SJCRH30 (cell line): ENCODE data around the gene USH1G. TPM values are rescaled to one million over a fixed set of nuclear protein-coding genes. Genes with fewer than 3 reads are reported as not detected.
"Not testable (repeated sequence)": the region's sequence is repeated elsewhere in the genome, so short reads cannot be mapped to it uniquely, and the experiment has no call there.

Source experiments
- DNase-seq, 2 experiments: peaks; one replicate each; pipeline ENCODE4 v3.0.0-alpha.2; 2015 to 2020
- H3K27ac ChIP-seq: fragments of 250-450 bp; sonication (Bioruptor Pico); 2 replicates; pipeline ENCODE4 v1.5.1; 2020; ENCODE audit warnings: mild to moderate bottlenecking, moderate library complexity
- H3K27me3 ChIP-seq: fragments of 250-450 bp; sonication (Bioruptor Pico); 2 replicates; pipeline ENCODE4 v1.5.1; 2020; ENCODE audit warnings: mild to moderate bottlenecking, moderate library complexity
- H3K36me3 ChIP-seq: fragments of 250-450 bp; sonication (Bioruptor Pico); 2 replicates; pipeline ENCODE4 v1.5.1; 2020; ENCODE audit warnings: mild to moderate bottlenecking, moderate library complexity
- H3K4me1 ChIP-seq: fragments of 250-450 bp; sonication (Bioruptor Pico); 2 replicates; pipeline ENCODE4 v1.5.1; 2020; ENCODE audit warnings: mild to moderate bottlenecking, moderate library complexity
- H3K4me3 ChIP-seq: fragments of 250-450 bp; sonication (Bioruptor Pico); 2 replicates; pipeline ENCODE4 v1.5.1; 2020; ENCODE audit warnings: mild to moderate bottlenecking, moderate library complexity
- H3K9me3 ChIP-seq: fragments of 250-450 bp; sonication (Bioruptor Pico); replicated peaks from 2 replicates; pipeline ENCODE4 v1.5.1; 2020; ENCODE audit warnings: mild to moderate bottlenecking, moderate library complexity
- total RNA-seq: library from RNA; depleted of rRNA; stranded (reverse); fragments of >200 nt; shearing (Covaris generic); gene quantifications from 2 replicates; pipeline ENCODE4 v1.2.3, GENCODE V29; 2014; rRNA removed

USH1G gene
- total RNA-seq, 1 experiment from 2014 or later, result 0.14 TPM

- peak within 1 kb of the TSS; percentile 63 for H3K27ac ChIP-seq
- H3K9me3 ChIP-seq, result no peaks in the 10 kb centered on the region
- H3K4me1 ChIP-seq, result peaks cover 3% of the 10 kb centered on the region
- peak within 1 kb of the TSS; percentile 68 for H3K4me3 ChIP-seq
- no peaks in the 10 kb centered on the region for H3K36me3 ChIP-seq
- H3K27me3 ChIP-seq, result peaks cover 2% of the 10 kb centered on the region
- no peak for DNase-seq
Observed at GRCh38 chr17:74872313-74873036, 50.6 kb downstream of the USH1G start, which contains the start of gene FDXR. FDXR (minus strand) TSS chr17:74872994; CDS start chr17:74872944, 50 bp downstream.

GRCh38 chr17:74871356-74872076 is 51.5 kb downstream of the USH1G start:
- Histone ChIP-seq H3K9me3 (no peaks in the 10 kb centered on the region), H3K36me3 (no peaks in the 10 kb centered on the region), H3K27ac (no peak overlapping the region), H3K27me3 (no peaks in the 10 kb centered on the region), H3K4me1 (peaks cover 3% of the 10 kb centered on the region), H3K4me3 (no peak overlapping the region)
- no peak for DNase-seq

- H3K27me3 ChIP-seq, result no peaks in the 10 kb centered on the region
- DNase-seq, result peak; percentile 42 to 50
- H3K4me3 ChIP-seq, result no peak overlapping the region
- no peaks in the 10 kb centered on the region for H3K9me3 ChIP-seq
- no peaks in the 10 kb centered on the region for H3K36me3 ChIP-seq
- peaks cover 3% of the 10 kb centered on the region for H3K4me1 ChIP-seq
- H3K27ac ChIP-seq, result no peak overlapping the region
Observed at GRCh38 chr17:74870512-74870911, 52.5 kb downstream of the USH1G start.

GRCh38 chr17:74870028-74870427 is 53.0 kb downstream of the USH1G start:
- H3K4me3 ChIP-seq, H3K9me3 ChIP-seq, H3K4me1 ChIP-seq, H3K27ac ChIP-seq, DNase-seq, H3K27me3 ChIP-seq, H3K36me3 ChIP-seq: not testable (repeated sequence)

- Histone ChIP-seq H3K27me3 (no peaks in the 10 kb centered on the region), H3K9me3 (no peaks in the 10 kb centered on the region), H3K36me3 (no peaks in the 10 kb centered on the region), H3K4me3 (no peak overlapping the region), H3K27ac (no peak overlapping the region), H3K4me1 (no peaks in the 10 kb centered on the region; the same call in 1 of the 2 replicates)
- no peak for DNase-seq
Observed at GRCh38 chr17:74868908-74869255, 54.2 kb downstream of the USH1G start.

GRCh38 chr17:74868251-74868907 is 54.7 kb downstream of the USH1G start:
- Histone ChIP-seq H3K9me3 (no peaks in the 10 kb centered on the region), H3K36me3 (no peaks in the 10 kb centered on the region), H3K27ac (no peak overlapping the region), H3K4me1 (no peaks in the 10 kb centered on the region), H3K27me3 (no peaks in the 10 kb centered on the region), H3K4me3 (no peak overlapping the region)
- no peak for DNase-seq

GRCh38 chr17:74866198-74866835 is 56.7 kb downstream of the USH1G start:
- Histone ChIP-seq H3K36me3 (no peaks in the 10 kb centered on the region), H3K4me1 (no peaks in the 10 kb centered on the region), H3K4me3 (no peak overlapping the region), H3K27ac (no peak overlapping the region), H3K9me3 (no peaks in the 10 kb centered on the region), H3K27me3 (no peaks in the 10 kb centered on the region)
- no peak for DNase-seq

Other genes with a start within 250 kb of the USH1G start
- gene CD300LF, start 210.3 kb downstream of the USH1G start, total RNA-seq, result not detected in 2 replicates
- gene RAB37, start 186.0 kb downstream of the USH1G start, total RNA-seq, result 1.3 and 3.0 TPM in 2 replicates
- 42.0 and 45.4 TPM in 2 replicates for gene NHERF1, start 174.6 kb downstream of the USH1G start, total RNA-seq
- gene NAT9, start 146.9 kb downstream of the USH1G start, total RNA-seq, result 47.7 and 50.1 TPM in 2 replicates
- not detected in 2 replicates for gene GRIN2C, start 63.4 kb downstream of the USH1G start, total RNA-seq
- 6.7 and 7.2 TPM in 2 replicates for gene FDXR, start 50.3 kb downstream of the USH1G start, total RNA-seq
- gene FADS6, start 29.6 kb downstream of the USH1G start, total RNA-seq, result not detected in 2 replicates
- not detected in 2 replicates for gene OTOP2, start 1.0 kb upstream of the USH1G start, total RNA-seq
- not detected in 2 replicates for gene OTOP3, start 12.6 kb upstream of the USH1G start, total RNA-seq
- 0.71 and 1.7 TPM in 2 replicates for gene HID1, start 49.5 kb upstream of the USH1G start, total RNA-seq
- 10.9 and 11.3 TPM in 2 replicates for gene CDR2L, start 64.4 kb upstream of the USH1G start, total RNA-seq
- 39.6 and 39.8 TPM in 2 replicates for gene MRPL58, start 89.4 kb upstream of the USH1G start, total RNA-seq
- gene ATP5PD, start 123.7 kb upstream of the USH1G start, total RNA-seq, result 337 and 350 TPM in 2 replicates
- 34.4 and 34.5 TPM in 2 replicates for gene KCTD2, start 124.0 kb upstream of the USH1G start, total RNA-seq
- gene SLC16A5, start 164.7 kb upstream of the USH1G start, total RNA-seq, result 0.04 TPM in 1 of 2 replicates, not detected in the other
- 9.6 and 10.9 TPM in 2 replicates for gene ARMC7, start 186.7 kb upstream of the USH1G start, total RNA-seq
- 34.5 and 36.0 TPM in 2 replicates for gene NT5C, start 208.5 kb upstream of the USH1G start, total RNA-seq
- 313 and 320 TPM in 2 replicates for gene JPT1, start 231.3 kb upstream of the USH1G start, total RNA-seq